ENCODE measurements around the gene MYO1A. TPM values are rescaled to one million over a fixed set of nuclear protein-coding genes. Genes with fewer than 3 reads are reported as not detected.
"Not testable (repeated sequence)": the region's sequence is repeated elsewhere in the genome, so short reads cannot be mapped to it uniquely, and the experiment has no call there.

MYO1A gene
- polyA plus RNA-seq, 12 donors, result 0.05 to 34.7 (median 0.29) TPM; not detected in 6

DNA sequence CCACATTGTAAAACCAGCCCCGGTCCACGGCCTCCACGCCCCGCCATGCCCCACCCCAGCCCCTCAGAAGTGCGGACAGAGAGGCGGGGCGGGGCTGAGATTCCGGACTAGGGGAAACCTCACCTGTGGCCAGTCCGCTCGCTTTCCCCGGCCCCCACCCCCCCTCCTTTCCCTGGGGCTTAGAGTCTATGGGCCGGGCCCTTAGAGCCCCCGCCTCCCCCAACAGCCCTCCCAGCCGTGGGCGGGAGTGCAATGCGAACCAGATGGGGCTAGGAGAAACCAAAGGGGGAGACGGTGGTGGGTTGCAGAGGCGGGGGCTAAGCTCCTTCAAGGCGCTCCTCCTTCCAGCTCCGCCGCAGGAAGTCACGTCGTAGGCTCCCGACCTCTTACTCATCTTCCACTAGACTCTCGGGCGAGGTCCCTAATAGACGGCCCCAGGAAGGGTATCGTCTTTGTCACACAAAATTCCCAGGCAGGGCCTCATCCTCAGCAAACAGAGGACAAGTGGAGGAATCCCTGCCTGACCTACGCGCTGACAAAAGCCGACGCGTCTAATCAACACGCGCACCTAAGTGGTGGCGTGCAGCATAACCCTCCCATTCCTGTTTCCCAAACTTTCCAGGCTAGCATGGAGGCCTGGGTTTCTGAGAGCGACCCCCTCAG, 37.9 kb upstream of the MYO1A start:
- peak; percentile 92 for DNase-seq

DNA sequence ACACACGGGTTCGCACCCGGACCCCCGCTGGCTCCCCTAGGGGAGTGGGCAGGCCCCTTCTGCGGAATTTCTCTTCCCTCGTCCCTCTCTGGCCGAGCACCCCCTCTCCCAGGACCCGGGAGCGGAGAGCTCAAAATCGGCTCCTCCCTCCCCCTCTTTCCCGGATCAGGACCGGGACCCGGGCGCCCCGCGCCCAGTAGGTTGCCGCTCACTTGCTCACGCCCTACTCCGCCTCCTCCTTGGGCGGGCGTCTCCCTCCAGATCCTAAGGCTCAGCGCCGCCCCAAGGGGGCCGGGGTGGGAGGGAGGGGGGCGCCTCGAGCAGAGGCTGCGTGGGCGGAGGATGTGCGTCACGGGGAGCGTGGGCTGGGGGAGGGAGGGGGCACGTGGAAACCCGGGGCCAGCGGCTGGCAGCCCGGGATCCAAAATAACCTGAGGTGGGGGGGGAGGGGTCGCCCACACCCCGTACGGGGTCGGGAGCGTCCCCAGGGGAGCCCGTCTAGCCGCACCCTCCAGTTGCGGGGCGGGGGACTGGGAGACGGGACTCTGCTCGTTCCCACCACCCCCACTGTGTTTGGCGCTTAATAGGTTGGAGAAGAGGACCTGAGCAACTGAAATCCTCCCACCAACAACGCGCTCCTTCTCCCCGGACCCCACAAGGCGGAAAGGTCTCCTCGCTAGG, 37.2 kb upstream of the MYO1A start:
- DNase-seq, result peak; percentile 86

DNA sequence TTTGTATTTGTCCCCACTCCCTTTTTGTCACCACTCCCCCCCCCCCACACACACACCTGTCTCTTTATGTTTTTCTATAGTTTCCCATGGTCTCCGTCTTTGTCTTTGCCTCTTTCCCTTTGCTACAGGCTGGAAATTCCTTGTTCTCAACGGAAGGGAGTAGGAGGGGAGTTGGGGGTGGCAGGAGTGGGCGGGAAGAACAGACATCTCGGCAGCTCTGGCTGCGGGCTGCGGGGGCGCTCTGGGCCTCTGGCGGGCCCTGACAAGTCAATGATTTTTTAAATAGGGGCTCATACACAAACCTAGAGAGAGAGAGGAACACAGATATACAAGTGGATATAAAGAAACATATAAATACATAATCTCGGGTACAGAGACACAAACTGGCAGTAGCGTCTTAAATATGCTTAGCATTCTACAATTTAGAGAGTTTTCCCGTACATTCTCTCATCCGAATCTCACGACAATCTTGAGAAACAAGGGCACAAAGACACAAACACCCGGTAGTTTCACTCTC, 36.6 kb upstream of the MYO1A start:
- peak; percentile 71 for DNase-seq

DNA sequence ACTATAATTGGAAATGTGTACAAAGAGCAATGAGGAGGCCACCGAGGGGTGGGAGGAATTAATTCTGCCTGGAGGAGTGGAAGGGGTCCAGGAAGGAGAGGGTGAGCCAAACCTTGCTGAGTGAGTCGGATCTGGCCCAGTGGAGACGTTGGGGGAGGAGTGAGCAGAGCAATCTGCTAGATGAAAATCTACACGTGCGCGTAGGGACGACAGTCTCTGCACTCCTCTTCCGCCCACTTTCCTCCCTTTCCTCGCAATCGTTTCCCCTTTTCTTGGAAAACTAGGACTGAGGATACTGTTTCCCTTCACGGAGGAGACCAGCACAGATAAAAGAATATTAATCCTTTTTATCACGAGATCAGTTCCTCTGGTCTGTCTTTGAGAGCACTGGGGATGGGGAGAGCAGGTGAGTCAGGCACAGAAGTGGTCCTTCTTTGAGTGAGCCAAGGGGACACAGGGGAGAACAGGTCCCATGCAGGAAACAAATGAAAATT, 36.1 kb upstream of the MYO1A start:
- DNase-seq, result peak; percentile 81

DNA sequence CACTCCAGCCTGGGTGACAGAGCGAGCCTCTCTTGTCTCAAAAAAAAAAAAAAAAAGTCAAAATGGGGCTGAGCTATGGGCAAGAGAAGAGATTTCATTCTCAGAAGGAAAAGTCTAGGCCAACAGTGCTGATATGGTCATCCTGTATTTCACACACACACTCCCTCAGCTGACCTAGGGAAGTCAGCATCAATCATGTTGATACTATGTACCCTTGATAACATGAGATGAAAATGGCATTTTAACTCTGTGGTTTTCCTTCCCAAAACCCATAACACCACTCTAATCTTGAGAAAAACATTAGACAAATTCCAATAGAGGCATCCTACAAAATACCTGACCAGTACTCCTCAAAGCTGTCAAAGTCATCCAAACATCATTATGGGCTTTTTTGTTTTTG, 30.9 kb upstream of the MYO1A start:
- DNase-seq, result no peak

DNA sequence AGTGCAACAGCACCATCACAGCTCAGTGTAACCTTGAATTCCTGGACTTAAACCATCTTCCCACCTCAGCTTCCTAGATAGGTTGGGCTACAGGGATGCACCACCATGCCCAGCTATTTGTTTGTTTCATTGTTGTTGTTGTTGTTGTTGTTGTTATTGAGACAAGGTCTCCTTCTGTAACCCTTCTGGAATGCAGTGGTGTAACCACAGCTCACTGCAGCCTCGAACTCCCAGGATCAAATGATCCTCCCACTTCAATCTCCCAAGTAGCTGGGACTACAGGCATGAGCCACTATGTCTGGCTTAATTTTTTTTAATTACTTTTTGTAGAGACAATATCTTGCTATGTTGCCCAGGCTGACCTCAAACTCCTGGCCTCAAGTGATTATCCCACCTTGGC, 29.9 kb upstream of the MYO1A start:
- no peak for DNase-seq

DNA sequence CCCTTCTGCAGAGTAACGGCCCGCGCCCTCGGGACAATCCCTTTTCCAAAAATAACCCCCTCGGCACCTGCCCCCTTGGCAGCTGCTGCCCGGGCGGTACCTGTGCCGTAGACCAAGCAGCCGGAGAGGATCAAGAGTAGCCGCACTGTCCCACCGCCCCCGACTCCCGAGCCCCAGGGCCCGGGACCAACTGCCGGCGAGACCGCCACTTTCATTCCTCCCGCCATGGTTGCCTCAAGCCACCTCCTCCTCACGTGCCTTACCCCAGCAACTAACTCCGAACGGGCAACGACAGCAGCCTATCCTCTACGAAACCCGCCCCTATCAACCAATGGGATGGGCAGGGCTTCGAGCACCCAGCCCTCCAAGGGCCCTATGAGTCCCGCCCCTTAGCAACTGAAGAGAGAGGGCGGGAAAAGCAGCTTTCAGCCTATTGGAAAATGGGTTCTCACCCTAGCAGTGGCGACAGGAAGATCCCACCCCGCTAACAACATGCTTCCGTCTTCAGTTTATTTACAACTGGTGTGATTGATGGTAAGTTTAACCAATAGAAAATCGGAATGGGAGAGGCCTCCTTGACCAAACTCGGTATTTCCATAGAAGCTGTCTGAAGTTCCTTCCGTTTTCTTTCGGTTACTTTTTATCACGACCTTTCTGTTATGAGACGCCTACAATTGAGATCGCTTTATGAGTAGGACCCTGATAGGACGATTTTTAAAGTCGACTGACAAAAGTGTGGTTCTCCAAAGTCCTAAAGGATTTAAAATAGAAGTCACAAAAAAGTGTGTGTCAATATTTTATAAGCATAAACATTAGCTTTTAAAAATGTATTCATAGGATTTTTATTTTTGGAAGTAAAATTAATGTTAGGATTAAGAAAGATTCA, 28.8 kb upstream of the MYO1A start, which contains the start of gene NEMP1:
TSS of gene NEMP1 (minus strand) at position 273 of the 886 bp plus-strand sequence. CDS start at position 227, 46 bp downstream.
- DNase-seq, result peak; percentile 99

DNA sequence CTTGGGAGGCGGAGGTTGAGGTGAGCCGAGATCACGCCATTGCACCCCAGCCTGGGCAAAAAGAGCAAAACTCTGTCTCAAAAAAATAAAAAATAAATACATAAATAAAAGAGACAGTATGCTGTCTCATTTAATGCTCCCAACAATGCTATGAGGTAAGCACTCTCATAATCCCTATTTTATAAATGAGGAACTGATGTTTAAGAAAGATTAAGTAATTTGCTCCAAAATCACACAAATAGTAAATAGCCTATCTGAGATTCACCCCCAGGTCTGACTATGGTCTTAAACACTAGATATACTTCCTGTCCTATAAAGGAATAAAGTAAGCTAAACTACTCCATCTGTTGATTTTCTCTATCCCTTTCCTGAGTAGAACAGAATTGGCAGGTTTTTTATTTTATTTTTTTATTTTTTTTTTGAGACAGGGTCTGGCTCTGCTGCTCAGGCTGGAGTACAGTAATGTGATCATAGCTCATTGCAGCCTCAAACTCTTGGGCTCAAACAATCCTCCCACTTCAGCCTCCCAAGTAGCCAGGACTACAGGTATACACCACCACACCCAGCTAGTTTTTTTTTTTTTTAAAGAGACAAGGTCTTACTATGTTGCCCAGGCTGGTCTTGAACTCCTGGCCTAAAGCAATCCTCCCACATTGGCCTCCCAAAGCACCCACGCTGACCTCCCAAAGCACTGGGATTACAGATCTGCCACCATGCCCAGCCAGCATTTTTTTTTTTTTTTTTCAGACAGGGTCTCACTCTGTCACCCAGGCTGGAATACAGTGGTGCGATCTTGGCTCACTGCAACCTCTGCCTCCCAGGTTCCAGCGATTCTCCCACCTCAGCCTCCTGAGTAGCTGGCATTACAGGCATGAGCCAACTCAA, 23.9 kb upstream of the MYO1A start:
- not testable (repeated sequence) for DNase-seq

DNA sequence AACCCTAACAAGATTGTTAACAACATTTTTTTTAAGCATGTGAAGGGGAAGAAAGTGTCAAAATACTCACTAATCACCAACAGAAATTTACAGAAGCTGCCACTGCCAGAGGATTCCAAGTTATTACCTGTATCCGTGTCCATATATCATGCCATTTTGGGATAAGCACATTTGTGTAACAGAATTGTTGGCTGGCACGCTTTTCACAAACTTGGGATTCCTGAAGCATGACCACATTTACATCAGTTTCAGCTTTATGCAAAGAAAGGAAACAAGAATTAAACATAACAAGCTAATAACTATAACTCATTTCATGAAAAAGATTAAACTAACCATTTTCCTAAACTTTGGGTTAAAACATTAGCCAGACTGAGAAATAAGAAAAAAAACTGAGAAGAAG, 22.7 kb upstream of the MYO1A start:
- no peak for DNase-seq

DNA sequence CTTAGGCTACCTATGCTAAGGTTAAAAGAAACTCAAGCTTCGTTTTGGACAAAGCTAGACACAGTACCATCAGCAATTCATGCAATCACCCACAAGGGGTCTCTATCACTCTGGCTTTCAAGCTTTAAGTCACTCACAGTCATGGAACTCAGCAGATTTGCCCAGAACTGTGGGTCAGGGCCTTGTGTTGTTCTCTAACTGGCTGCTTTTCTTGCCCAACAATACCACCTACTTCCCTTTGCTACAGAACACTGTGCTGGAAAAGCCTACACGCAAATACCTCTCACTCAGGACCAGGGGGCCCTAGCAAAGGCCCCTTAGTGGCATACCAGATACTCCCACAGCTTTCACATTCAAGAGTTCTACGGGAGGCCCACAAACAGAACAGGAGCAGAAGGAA, 19.6 kb upstream of the MYO1A start:
- peak; percentile 78 for DNase-seq

DNA sequence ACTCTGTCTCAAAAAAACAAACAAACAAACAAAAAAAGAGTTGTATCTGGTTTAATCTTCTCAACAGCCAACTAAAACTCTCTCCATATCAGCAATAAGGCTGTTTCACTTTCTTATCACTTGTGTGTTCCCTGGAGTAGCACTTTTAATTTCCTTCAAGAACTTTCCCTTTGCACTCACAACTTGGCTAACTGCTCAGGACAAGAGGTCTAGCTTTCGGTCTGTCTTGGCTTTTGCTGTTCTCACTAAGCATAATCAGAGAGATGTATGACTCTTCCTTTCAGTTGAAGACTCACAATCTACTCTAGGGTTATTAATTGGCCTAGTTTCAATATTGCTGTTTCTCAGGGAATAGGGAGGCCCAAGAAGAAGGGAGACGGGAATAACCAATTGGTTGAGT, 16.3 kb upstream of the MYO1A start:
- no peak for DNase-seq

DNA sequence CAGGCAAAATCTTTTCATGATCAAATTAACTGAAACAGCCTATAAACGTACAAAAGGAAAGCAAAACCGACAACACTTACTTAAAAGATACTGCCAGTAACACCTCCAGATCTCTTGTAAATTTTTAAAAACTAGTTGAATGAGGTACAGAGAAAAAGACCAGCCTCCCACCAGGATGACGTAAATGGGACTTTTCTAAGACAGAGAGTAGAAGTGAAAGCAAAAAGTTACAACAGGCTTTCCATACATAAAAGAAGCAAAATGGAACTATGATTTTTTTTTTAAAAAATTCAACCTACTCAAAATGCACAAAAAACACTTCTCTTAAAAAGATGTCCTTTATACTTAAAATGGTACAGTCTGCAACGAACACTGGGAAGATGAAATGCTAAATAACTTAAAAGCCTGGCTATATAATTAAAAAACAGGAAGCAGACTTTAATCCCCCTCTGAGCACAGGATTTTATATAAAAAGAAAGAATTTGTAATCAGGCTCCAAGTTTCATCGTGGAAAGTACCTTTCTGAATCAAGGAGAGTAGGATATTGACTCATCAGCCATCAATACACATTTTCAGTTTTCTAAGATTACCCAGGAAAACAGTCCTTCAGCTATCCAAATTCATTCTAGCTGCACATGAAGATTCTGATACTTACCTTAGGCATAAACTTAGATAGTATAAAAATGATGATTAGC, 14.2 kb upstream of the MYO1A start:
- DNase-seq, result no peak

DNA sequence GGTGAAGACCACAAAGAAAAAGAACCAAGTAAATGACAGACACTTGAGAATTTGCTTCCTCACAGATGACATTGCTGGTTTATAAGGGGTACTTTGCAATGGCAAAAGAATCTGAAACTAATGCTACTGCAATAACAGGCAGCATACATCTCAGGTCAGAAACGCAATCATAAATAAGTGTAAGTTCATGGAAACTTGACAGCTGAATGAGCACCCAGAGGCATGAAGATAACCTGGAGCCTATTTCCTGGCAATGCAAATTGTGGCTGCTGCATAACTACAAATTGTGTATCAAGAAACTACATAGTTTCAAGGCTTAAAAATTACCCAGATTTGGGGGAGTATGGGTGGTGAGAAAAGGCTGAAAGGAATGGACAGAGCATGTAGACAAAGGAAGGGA, 8.5 kb upstream of the MYO1A start:
- no peak for DNase-seq

DNA sequence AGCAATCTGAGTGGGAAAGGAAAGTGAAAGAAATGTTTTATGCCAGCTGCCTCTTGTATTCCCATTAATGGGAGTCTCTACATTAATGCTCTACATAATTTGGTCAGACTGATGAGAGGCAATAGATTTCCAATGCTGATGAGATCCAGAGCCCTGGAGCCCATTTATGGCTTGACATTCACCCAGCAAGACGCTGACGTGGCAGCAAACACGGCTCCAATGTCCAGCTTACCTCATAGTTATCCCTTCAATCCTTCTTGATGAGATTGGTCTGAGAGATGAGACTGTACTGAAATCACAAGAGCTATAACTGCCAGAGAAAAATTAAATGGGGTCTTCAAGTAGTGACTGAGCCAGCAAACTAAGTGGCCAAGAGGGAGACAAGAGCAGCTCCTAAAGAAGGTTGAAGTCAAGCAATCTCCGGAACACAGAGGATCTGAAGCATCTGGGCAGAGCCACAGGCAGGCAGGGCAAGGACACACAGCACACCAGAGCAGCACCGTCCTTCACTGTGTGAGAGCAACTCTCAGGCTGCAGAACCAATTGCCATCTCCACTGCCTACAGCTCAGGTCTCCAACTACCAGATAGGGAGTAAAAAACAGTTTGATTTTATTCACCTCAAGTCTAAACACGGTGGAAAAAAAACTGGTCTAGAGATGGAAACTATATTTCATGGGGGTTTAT, 7.3 kb upstream of the MYO1A start:
- no peak for DNase-seq

DNA sequence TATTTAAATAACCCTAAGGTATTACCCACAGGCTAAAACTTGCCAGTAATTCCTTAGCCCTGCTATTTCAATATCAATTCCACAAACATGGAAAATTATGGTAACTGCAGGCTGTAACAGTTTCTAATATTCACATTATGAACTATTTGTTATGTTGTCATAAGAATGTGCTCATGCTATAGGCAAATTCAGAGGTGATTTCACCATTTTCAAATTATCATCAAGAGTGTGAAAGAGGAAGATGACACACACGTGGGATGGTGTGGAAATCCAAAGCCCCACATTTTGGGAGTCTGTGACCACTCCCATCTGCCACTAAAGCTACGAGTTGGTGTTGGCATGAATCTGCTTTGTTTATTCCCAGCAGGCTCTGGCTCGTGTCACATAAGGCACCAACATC, 5.9 kb upstream of the MYO1A start:
- no peak for DNase-seq

DNA sequence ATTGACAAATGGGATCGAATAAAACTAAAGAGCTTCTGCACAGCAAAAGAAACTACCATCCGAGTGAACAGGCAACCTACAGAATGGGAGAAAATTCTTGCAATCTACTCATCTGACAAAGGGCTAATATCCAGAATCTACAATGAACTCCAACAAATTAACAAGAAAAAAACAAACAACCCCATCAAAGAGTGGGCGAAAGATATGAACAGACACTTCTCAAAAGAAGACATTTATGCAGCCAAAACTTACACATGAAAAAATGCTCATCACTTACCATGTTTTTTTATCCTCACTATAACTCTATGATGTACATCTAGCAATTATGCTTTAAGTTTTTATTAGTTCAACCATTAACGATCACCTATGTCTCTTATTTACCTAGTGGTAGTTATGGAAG, 4.0 kb upstream of the MYO1A start:
- DNase-seq, result not testable (repeated sequence)

DNA sequence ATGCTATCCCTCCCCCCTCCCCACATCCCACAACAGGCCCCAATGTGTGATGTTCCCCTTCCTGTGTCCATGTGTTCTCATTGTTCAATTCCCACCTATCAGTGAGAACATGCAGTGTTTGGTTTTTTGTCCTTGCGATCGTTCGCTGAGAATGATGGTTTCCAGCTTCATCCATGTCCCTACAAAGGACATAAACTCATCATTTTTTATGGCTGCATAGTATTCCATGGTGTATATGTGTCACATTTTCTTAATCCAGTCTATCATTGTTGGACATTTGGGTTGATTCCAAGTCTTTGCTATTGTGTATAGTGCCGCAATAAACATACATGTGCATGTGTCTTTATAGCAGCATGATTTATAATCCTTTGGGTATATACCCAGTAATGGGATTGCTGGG, 3.2 kb upstream of the MYO1A start:
- DNase-seq, result not testable (repeated sequence)

DNA sequence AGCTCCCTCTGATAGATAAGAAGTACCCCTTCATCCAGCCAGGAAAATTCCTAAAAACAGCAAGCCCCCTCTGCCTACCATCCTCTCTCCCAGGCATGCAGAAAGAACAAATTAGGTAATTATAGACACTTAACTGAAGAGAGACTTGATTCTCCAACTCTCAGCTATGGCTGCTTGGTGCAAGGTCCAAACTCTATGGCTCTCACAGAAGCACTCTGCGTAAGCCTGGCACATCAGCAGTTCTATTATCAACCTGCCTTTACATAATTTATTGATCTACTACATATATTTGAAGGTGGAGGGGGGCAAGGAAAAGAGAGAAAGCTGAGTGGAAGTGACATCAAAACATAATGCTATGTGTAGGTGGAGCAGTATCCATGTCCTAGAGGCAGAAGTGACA, 1.1 kb upstream of the MYO1A start:
- no peak for DNase-seq

DNA sequence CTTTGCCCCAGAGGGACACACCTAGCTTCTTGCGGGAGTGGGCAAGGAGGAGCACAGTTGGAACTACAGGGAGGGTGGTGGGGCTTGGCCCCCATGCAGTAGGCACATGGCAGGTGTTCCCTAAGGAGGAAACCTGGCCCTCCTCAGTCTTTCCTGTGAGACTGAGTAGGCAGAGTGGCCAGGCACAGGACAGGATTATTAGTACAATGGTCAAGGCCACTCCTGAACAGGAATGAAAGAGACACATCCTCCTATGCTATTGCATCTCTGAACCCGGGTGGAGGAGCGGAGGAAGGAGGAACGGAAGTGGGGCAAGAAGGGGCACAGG, 846 bp downstream of the MYO1A start:
- no peak for DNase-seq

All from muscle of arm (tissue), 12 donors.